Spleen (tissue), 11 donors: Measurements from ENCODE around the gene H1-8. TPM values are rescaled to one million over a fixed set of nuclear protein-coding genes. Genes with fewer than 3 reads are reported as not detected.

Experiments
- DNase-seq: peaks from one replicate; pipeline ENCODE4 v3.0.0-alpha.2; 2020
- H3K27ac ChIP-seq, 8 donors: fragments of 200-600 bp; sonication (generic) in 7 of 8; 1 replicate in 4 of 8; 2 replicates in 4 of 8; pipeline versions ENCODE4 v1.5.0 to v1.8.0; 2016 to 2021; ENCODE audit warnings: inconsistent platforms in 4 of 8, mild to moderate bottlenecking in 4 of 8, moderate library complexity in 1 of 8
- H3K27me3 ChIP-seq, 7 donors: fragments of 200-600 bp; sonication (generic) in 6 of 7; replicated peaks in 1 of 7; 1 replicate in 4 of 7; 2 replicates in 3 of 7; pipeline versions ENCODE4 v1.5.0 to v1.8.0; 2016 to 2021; ENCODE audit warnings: inconsistent platforms in 3 of 7, mild to moderate bottlenecking in 1 of 7
- H3K36me3 ChIP-seq, 6 donors: fragments of 200-600 bp; sonication (generic) in 5 of 6; 1 replicate in 4 of 6; 2 replicates in 2 of 6; pipeline versions ENCODE4 v1.5.0 to v1.8.0; 2016 to 2021; ENCODE audit warnings: inconsistent platforms in 2 of 6
- H3K4me1 ChIP-seq, 6 donors: fragments of 200-600 bp; sonication (generic) in 5 of 6; 1 replicate in 3 of 6; 2 replicates in 3 of 6; pipeline versions ENCODE4 v1.5.0 to v1.8.0; 2016 to 2021; ENCODE audit warnings: inconsistent platforms in 3 of 6
- H3K4me3 ChIP-seq, 8 donors: fragments of 200-600 bp; sonication (generic) in 7 of 8; 1 replicate in 4 of 8; 2 replicates in 4 of 8; pipeline versions ENCODE4 v1.5.0 to v1.8.0; 2016 to 2021; ENCODE audit warnings: inconsistent platforms in 4 of 8, mild to moderate bottlenecking in 4 of 8, moderate library complexity in 2 of 8
- H3K9me3 ChIP-seq, 8 donors: fragments of 200-600 bp; sonication (generic) in 7 of 8; 1 replicate in 4 of 8; 2 replicates in 4 of 8; pipeline versions ENCODE4 v1.5.0 to v1.8.0; 2016 to 2021; ENCODE audit warnings: inconsistent platforms in 4 of 8
- POLR2A ChIP-seq, 3 donors: fragments of 450-650 bp; IDR thresholded peaks; one replicate each; pipeline ENCODE4 v1.5.1; 2017; ENCODE audit warnings: antibody characterized with exemption in 3 of 3, mild to moderate bottlenecking in 1 of 3
- POLR2AphosphoS5 ChIP-seq, 3 donors: sonication (generic); formaldehyde crosslinking; IDR thresholded peaks; one replicate each; pipeline ENCODE4 v1.5.1; 2017; ENCODE audit warnings: antibody characterized with exemption in 3 of 3
- WGBS, 5 donors: extraction: QIAGEN DNeasy Blood & Tissue Kit in 3 of 5; methylation state at CpG; one replicate each; pipeline versions ENCODE4 v1.1.5 to v1.1.7; 2013 to 2018; 5-methylcytosine and 5-hydroxymethylcytosine counted together
- intact Hi-C: fragments of 100-400 bp; cut with DNase I; formaldehyde crosslinking; loops from one replicate; pipeline ENCODE4 v1.15.0; 2023; ENCODE audit warnings: low total_unique reads
- polyA plus RNA-seq, 3 donors: library from polyadenylated mRNA; stranded (reverse); fragments of 200-250 nt; gene quantifications; one replicate each; pipeline ENCODE4 v1.2.1, GENCODE V29; 2013
- total RNA-seq, 7 donors: library from RNA; depleted of rRNA in 3 of 7; stranded (reverse); fragments of >200 nt in 3 of 7; fragmentation: NEBNext Ultra II Directional in 4 of 7; extraction: Animal tissue kit (Norgen Biotek cat#: 25700) in 4 of 7; gene quantifications; one replicate each; pipeline versions ENCODE4 v1.1.0 to v1.2.1, GENCODE V29; 2016 to 2021
- TF ChIP-seq, protein P1 (sequence below), 11 experiments: fragments of 200-600 bp in 7 of 11; fragments of 450-650 bp in 4 of 11; sonication (generic) in 4 of 11; IDR thresholded peaks in 8 of 11; conservative IDR thresholded peaks in 3 of 11; 1 replicate in 7 of 11; 2 replicates in 4 of 11; pipeline versions ENCODE4 v1.4.0 to v1.8.0; 2016 to 2021; ENCODE audit warnings: antibody characterized with exemption in 11 of 11, inconsistent platforms in 4 of 11, mild to moderate bottlenecking in 1 of 11
- donor health status: healthy with polysubstance abuse.
- donor health status: DM: no; HTN: no; CAD: no; lungs with moderate emphysema.
- donor health status: DM: no; HTN: no; CAD: no.
- donor health status: Bipolar disorder and iron deficiency.
- donor health status: healthy.
- donor health status: DM: no; HTN: no; CAD: no.
- donor health status: DM: yes; HTN: yes; CAD: no.

H1-8 gene
- total and polyA plus RNA-seq, 10 donors = not detected

DNA sequence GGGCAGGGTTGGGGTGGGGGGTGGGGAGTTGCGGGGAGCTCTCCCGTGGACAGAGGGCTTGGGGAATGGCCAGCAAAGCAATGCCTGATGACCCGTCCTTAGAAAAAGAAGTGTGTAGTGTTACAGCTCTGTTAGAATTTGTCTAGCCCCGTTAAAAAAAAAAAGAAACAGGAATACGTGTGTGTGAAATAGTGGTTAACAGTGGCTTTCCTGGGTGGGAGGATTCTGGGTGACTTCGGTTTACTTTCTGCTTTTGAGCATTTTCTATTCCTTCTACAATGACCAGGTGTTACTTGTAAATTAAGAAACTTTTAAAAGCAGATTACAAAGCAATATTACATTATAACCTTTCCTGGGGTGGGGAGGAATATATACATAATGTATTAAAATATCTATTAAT is 25.0 kb downstream of the H1-8 start:
- peaks cover 0 to 54% (median 26%) of the 10 kb centered on the region in 6 donors for H3K4me1 ChIP-seq
- intact Hi-C loops = no loop called here
- TF ChIP-seq POLR2A (IDR thresholded peaks at IDR 0.05) (no peak), POLR2AphosphoS5 (IDR thresholded peaks at IDR 0.05) (no peak)
- TF ChIP-seq, protein P1, sequence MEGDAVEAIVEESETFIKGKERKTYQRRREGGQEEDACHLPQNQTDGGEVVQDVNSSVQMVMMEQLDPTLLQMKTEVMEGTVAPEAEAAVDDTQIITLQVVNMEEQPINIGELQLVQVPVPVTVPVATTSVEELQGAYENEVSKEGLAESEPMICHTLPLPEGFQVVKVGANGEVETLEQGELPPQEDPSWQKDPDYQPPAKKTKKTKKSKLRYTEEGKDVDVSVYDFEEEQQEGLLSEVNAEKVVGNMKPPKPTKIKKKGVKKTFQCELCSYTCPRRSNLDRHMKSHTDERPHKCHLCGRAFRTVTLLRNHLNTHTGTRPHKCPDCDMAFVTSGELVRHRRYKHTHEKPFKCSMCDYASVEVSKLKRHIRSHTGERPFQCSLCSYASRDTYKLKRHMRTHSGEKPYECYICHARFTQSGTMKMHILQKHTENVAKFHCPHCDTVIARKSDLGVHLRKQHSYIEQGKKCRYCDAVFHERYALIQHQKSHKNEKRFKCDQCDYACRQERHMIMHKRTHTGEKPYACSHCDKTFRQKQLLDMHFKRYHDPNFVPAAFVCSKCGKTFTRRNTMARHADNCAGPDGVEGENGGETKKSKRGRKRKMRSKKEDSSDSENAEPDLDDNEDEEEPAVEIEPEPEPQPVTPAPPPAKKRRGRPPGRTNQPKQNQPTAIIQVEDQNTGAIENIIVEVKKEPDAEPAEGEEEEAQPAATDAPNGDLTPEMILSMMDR (IDR thresholded peaks at IDR 0.05 in 8 of 11, conservative IDR thresholded peaks at IDR 0.05 in 3 of 11) = no peak
- H3K27me3 ChIP-seq = no peaks in the 10 kb centered on the region
- WGBS, 5 donors = 58 to 66% (median 62%) methylated on average over 6 of the region's 6 CpGs
- H3K27ac ChIP-seq = peak overlapping the region in 3 of 8 donors; percentile 29 to 45 (median 38)
- no peak overlapping the region for H3K4me3 ChIP-seq
- peaks cover 0 to 100% (median 49%) of the 10 kb centered on the region in 6 donors for H3K36me3 ChIP-seq
- no peaks in the 10 kb centered on the region for H3K9me3 ChIP-seq
- DNase-seq = no peak

DNA sequence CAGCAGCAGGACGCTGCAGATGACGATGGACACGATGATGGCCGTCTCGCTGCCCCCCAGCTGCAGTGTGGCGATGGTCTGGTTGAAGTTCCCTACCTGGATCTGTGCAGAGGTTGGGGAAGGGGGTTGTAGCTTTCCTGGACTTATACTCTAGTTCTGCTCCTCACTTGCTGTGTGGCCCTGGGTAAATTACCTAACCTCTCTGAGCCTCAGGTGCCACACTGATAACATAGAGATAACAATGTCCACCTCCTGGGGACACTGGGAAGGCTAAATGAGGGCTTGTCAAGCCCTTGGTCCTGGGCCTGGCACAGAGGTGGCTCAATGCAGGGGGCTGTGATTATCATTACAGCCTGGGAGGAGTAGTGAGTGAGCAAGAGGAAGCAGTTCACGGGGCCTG is 26.9 kb downstream of the H1-8 start:
- no peak overlapping the region for H3K4me3 ChIP-seq
- H3K9me3 ChIP-seq = no peaks in the 10 kb centered on the region
- WGBS, 5 donors = 88 to 95% (median 89%) methylated on average over 3 to 7 of the region's 7 CpGs
- H3K4me1 ChIP-seq = peaks cover 0 to 49% (median 16%) of the 10 kb centered on the region in 6 donors
- H3K36me3 ChIP-seq = peaks cover 0 to 100% (median 55%) of the 10 kb centered on the region in 6 donors
- no peak overlapping the region for H3K27ac ChIP-seq
- intact Hi-C loops = no loop called here
- no peaks in the 10 kb centered on the region for H3K27me3 ChIP-seq
- no peak for TF ChIP-seq POLR2A (IDR thresholded peaks at IDR 0.05)
- TF ChIP-seq POLR2AphosphoS5 (IDR thresholded peaks at IDR 0.05) = peak in 1 of 3 donors; percentile 28
- DNase-seq = no peak

DNA sequence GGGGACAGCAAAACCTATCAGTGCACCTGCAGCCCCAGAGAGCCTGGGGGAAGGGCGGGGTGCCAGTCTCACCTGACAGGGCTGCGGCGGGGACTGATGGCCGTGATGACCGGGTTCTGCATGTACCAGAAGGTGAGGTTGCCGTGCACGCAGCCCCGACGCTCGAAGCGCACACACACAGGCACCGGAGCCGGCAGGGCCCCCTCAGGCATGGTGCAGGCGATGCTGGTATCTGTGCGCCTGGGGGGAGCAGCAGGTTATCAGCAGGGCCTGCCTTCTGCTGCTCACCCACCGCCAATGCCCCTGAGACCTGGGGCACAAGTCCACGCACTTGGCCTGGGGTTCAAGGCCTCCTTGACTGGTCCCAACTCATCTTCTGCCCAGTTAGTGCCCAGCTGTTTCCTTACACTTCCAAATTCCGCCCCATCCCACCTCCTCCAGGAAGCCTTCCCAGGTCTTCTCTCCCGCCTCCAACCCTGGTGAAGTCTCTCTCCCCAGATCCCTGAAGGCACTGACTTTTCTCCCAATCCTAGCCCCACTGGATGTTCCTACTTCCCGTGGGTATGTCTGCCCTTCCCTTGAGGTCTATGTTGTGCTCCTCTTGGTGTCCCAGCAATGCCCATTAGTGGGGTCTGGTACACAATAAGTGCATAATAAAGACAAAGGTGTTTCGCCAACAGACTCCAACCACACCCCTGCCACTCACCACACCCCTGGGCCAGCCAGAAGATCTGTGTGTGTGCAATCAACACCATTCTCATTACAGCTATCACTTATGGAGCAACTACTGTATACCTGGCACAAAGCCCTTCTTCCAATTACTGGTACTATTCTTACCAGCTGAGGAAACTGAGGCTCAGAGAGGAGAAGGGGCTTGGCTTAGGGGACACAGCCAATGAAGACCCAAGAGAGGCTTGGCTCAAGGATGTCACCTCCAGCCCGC is 28.9 kb downstream of the H1-8 start:
- H3K27me3 ChIP-seq = no peaks in the 10 kb centered on the region
- TF ChIP-seq POLR2A (IDR thresholded peaks at IDR 0.05) (no peak), POLR2AphosphoS5 (IDR thresholded peaks at IDR 0.05) (peak in 1 of 3 donors; percentile 54)
- WGBS, 5 donors = 93 to 97% (median 96%) methylated on average over 19 to 22 of the region's 22 CpGs
- no peaks in the 10 kb centered on the region for H3K9me3 ChIP-seq
- H3K4me1 ChIP-seq = peaks cover 12 to 58% (median 25%) of the 10 kb centered on the region in 6 donors
- H3K4me3 ChIP-seq = no peak overlapping the region
- DNase-seq = no peak
- peaks cover 0 to 100% (median 46%) of the 10 kb centered on the region in 6 donors for H3K36me3 ChIP-seq
- H3K27ac ChIP-seq = peak overlapping the region in 1 of 8 donors; percentile 21
- intact Hi-C loops = no loop called here

DNA sequence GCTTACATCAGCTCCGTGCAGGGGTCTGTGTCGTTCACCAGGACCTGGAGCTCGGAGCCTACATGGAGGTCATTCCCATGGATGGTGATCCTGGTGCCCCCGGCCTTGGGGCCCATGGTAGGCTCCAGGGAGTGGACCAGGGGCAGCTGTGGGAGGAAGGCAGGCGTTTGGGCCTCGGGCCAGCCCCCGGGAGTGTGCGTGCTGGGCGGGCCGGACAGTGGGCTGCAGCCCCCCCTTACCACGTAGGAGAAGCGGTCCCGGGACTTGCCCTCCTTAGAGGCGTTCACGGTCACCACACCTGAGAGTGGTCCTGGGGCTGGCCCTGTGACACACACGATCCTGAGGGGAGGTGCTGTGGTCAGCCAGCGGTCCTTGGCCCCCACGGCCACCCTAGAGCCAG is 29.6 kb downstream of the H1-8 start:
- no peak for TF ChIP-seq POLR2A (IDR thresholded peaks at IDR 0.05)
- TF ChIP-seq, protein P1 (IDR thresholded peaks at IDR 0.05 in 8 of 11, conservative IDR thresholded peaks at IDR 0.05 in 3 of 11) = no peak
- peak in 2 of 3 donors; percentile 28 to 66 for TF ChIP-seq POLR2AphosphoS5 (IDR thresholded peaks at IDR 0.05)
- H3K27me3 ChIP-seq = no peaks in the 10 kb centered on the region
- DNase-seq = no peak
- H3K36me3 ChIP-seq = peaks cover 0 to 99% (median 45%) of the 10 kb centered on the region in 6 donors
- peaks cover 18 to 58% (median 29%) of the 10 kb centered on the region in 6 donors for H3K4me1 ChIP-seq
- H3K9me3 ChIP-seq = no peaks in the 10 kb centered on the region
- H3K4me3 ChIP-seq = no peak overlapping the region
- 73 to 87% (median 82%) methylated on average over 16 to 18 of the region's 18 CpGs; no CpG with 5 or more reads in 1 of the 5 donors for WGBS, 5 donors
- intact Hi-C loops = no loop called here
- peak overlapping the region in 1 of 8 donors; percentile 21 for H3K27ac ChIP-seq

DNA sequence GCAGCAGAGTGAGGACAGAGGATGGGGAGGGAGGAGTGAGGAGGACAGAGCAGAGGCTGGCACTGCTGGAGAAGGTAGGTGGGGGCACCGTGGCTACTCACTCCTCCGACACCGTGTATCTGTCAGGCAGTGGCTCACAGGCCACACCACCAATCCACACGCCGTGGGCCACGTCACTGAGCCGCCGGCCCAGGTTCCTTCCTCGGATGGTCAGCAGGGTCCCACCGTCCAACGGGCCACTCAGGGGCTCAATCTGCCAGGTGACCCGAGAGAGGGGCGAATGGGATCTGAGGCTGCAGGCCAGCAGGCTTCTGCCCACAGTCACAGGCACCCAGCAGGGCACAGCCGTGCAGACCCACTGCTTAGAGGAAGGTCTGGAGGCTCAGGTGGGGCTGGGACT is 30.5 kb downstream of the H1-8 start:
- DNase-seq = no peak
- no peak overlapping the region for H3K4me3 ChIP-seq
- H3K27ac ChIP-seq = peak overlapping the region in 2 of 8 donors; percentile 17 to 21
- H3K9me3 ChIP-seq = no peaks in the 10 kb centered on the region
- peaks cover 27 to 58% (median 34%) of the 10 kb centered on the region in 6 donors for H3K4me1 ChIP-seq
- no peaks in the 10 kb centered on the region for H3K27me3 ChIP-seq
- intact Hi-C loops = no loop called here
- WGBS, 5 donors = 92 to 95% (median 94%) methylated on average over 13 to 14 of the region's 14 CpGs
- TF ChIP-seq POLR2A (IDR thresholded peaks at IDR 0.05) = no peak
- H3K36me3 ChIP-seq = peaks cover 0 to 97% (median 43%) of the 10 kb centered on the region in 6 donors
